ENCODE results near the gene SRSF3. TPM values are rescaled to one million over a fixed set of nuclear protein-coding genes. Genes with fewer than 3 reads are reported as not detected.

Gene SRSF3
- polyA plus RNA-seq (2011; rRNA removed) (317 and 423 TPM in 2 replicates), polyA minus RNA-seq (2011; rRNA and poly(A)+ RNA removed) (181 and 213 TPM in 2 replicates)

DNA sequence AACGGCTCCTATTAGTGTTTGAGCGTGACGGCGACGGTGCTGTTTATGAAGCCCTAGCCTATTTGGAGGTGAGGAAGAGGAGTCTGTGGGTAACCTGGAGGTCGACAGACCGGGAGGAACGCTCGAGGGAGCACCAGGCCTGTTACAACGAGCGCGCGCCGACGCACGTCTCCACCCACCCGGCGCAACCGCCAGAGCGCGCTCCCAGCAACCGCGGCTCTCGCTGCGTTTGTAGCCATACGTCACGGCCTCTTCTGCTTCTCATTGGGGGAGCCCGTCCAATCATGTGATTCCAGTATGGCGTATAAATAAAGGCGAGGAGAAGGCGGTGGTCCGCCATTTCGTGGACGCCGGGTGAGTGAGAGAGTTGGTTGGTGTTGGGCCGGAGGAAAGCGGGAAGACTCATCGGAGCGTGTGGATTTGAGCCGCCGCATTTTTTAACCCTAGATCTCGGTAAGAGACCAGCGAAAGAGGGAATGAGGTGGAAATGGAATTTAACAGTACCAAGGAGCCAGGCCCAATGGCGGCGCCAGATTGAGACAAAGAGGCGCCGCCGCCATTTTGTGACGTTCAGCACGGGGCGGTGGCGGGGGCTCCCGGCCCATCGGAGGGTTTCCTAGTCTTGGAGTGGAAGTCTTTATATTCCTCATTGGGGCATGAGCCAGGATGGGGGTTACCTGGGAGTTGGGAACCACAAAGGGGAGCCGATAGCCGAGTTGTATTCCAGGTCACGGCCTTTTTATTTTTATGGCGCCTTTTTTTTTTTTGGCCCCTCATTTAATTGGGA lies at the start of gene SRSF3:
Gene SRSF3, plus strand, starts transcription at position 334 of the 787 bp plus-strand sequence. CDS start 2,401 bp downstream, outside the sequence.
- DNase-seq (ENCODE audit: low read depth, low spot score): peak; percentile 94
- POLR2A ChIA-PET: interaction anchor here (0.6 to 1.3 kb wide), 5 partner anchors 9 to 130 kb away, joined by 3 to 18 read pairs (median 5); no protein-coding TSS in a partner anchor
- H3K4me3 ChIP-seq (ENCODE audit: low read depth, low read length): peak within 1 kb of the TSS; percentile 74
- H3K27me3 ChIP-seq (ENCODE audit: control insufficient read depth, insufficient read depth, low read length): no peaks in the 10 kb centered on the region
- TF ChIP-seq, protein P1, sequence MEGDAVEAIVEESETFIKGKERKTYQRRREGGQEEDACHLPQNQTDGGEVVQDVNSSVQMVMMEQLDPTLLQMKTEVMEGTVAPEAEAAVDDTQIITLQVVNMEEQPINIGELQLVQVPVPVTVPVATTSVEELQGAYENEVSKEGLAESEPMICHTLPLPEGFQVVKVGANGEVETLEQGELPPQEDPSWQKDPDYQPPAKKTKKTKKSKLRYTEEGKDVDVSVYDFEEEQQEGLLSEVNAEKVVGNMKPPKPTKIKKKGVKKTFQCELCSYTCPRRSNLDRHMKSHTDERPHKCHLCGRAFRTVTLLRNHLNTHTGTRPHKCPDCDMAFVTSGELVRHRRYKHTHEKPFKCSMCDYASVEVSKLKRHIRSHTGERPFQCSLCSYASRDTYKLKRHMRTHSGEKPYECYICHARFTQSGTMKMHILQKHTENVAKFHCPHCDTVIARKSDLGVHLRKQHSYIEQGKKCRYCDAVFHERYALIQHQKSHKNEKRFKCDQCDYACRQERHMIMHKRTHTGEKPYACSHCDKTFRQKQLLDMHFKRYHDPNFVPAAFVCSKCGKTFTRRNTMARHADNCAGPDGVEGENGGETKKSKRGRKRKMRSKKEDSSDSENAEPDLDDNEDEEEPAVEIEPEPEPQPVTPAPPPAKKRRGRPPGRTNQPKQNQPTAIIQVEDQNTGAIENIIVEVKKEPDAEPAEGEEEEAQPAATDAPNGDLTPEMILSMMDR (IDR thresholded peaks at IDR 0.05; ENCODE audit: low read depth, low read length): peak; percentile 52
- CTCF ChIA-PET: interaction anchor here (0.6 kb wide), 1 partner anchor 20 kb away, joined by 5 read pairs; no protein-coding TSS in a partner anchor
- H3K9me3 ChIP-seq (ENCODE audit: control insufficient read depth, insufficient read depth, low read length): no peaks in the 10 kb centered on the region
- peak within 1 kb of the TSS; percentile 98 for H3K27ac ChIP-seq (ENCODE audit: low read depth, low read length)

DNA sequence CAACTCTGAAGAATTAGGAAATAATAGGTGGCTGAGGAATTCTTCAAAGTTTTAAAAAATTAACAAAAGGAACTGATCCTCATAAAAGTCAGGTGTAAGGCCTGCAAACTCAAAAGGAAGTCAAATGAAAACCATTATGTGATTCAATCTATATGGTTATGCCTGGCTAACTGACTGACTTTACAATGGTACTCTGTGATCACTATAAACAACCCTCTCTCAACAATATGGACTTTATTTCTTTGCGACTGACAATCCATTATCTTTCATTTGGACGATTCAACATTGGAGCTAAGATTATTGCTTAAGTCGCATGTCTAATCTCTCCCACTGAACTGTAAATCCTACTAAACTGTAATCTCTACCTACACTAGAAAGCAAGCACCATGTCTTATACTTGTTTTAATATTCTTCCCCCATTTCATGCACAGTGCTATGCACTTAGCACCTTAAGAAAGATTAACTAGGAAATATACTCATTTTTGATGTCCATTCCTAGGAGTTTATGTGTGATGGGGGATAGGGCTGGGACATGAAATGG lies 48.3 kb upstream of the SRSF3 start:
- CTCF ChIA-PET: no interaction called here

DNA sequence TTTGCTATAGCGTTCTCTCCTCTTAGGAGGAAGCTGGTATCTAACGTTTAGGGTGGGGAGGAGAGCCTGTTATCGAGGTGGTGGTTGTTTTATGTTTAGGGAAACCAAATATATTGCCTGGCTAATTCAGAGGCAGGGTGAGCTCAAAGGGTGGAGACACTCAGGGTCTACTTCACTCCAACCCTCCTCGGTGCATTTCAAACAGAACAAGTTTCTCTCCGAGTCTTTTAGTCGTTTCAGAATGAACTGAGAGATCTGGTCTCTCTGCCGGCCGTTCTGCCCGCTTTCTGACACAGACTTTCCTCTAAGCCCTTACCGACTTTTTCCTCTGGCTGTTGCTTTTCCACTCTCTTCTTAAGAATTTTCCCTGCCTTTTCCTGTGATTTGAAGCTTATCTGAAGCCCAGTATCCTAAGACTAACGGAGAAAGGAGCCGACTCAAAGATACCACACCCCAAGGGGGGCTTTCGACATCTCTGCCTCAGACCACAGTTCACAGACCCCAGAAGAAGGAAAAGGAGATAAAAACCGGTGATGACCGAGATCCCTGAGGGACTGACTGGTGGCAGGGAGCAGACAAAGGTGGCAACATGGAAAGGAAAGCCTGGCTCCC lies 47.7 kb upstream of the SRSF3 start:
- Histone ChIP-seq H3K4me3 (ENCODE audit: low read depth, low read length) (peak overlapping the region; percentile 96), H3K9me3 (ENCODE audit: control insufficient read depth, insufficient read depth, low read length) (no peaks in the 10 kb centered on the region; the same call in 1 of the 2 replicates), H3K27me3 (ENCODE audit: control insufficient read depth, insufficient read depth, low read length) (peaks cover 3% of the 10 kb centered on the region), H3K27ac (ENCODE audit: low read depth, low read length) (peak overlapping the region; percentile 77)
- TF ChIP-seq, protein P1 (IDR thresholded peaks at IDR 0.05; ENCODE audit: low read depth, low read length): no peak
- no peak for DNase-seq (ENCODE audit: low read depth, low spot score)
- ChIA-PET POLR2A (interaction anchor here (1.2 to 1.6 kb wide), 4 partner anchors 13 to 61 kb away, joined by 3 to 9 read pairs (median 5); no protein-coding TSS in a partner anchor), CTCF (no interaction called here)

More for the DNA sequence above, 48.3 kb upstream of the SRSF3 start:
- peaks cover 3% of the 10 kb centered on the region for H3K27me3 ChIP-seq (ENCODE audit: control insufficient read depth, insufficient read depth, low read length)
- no peak for DNase-seq (ENCODE audit: low read depth, low spot score)
- H3K27ac ChIP-seq (ENCODE audit: low read depth, low read length): no peak overlapping the region
- POLR2A ChIA-PET: interaction anchor here (0.6 to 1.6 kb wide), 5 partner anchors 12 to 61 kb away, joined by 3 to 9 read pairs (median 5); no protein-coding TSS in a partner anchor
- TF ChIP-seq, protein P1 (IDR thresholded peaks at IDR 0.05; ENCODE audit: low read depth, low read length): no peak
- H3K4me3 ChIP-seq (ENCODE audit: low read depth, low read length): peak overlapping the region; percentile 96
- no peaks in the 10 kb centered on the region; the same call in 1 of the 2 replicates for H3K9me3 ChIP-seq (ENCODE audit: control insufficient read depth, insufficient read depth, low read length)

DNA sequence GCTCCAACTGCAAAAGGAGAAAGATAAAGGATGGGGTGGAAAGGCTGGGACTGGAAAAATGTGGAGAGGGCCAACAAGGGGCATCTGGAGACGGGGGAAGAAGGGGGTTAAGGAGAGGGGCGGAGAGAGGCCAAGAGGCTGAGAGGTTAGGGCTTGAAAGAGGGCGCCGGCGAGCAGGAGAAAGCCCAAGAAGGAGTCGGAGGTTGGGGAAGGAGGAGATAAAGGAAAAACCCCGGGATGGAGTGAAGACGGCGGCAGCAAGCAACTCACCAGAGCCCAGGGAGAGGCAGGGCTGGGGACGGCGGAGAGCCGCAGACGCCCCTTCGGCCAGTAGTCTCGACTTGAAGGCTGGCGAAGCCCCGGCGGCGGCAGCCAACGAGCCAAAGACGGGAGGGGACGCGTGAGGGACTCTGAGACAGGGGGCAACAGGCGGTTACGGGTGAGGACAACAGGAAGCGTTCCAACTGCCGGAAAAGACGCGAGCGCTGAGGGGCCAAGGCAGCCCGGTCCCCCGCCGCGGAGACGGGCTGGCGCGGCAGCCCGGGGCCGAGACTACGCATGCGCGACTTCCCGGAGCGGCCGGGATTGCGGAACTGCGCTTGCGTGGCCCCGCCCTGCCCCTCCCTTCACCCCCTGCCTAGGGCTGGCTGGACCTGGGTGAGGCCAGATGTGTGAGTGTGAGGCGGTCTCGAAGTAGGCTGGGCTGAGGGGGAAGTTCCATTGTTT lies 47.1 kb upstream of the SRSF3 start, which contains the start of gene STK38:
Gene STK38, minus strand, starts transcription at position 560 of the 726 bp plus-strand sequence. CDS start 7,277 bp downstream, outside the sequence.
- CTCF ChIA-PET: no interaction called here
- Histone ChIP-seq H3K27me3 (ENCODE audit: control insufficient read depth, insufficient read depth, low read length) (peaks cover 3% of the 10 kb centered on the region), H3K4me3 (ENCODE audit: low read depth, low read length) (peak within 1 kb of the TSS; percentile 96), H3K27ac (ENCODE audit: low read depth, low read length) (peak within 1 kb of the TSS; percentile 77), H3K9me3 (ENCODE audit: control insufficient read depth, insufficient read depth, low read length) (no peaks in the 10 kb centered on the region; the same call in 1 of the 2 replicates)
- TF ChIP-seq, protein P1 (IDR thresholded peaks at IDR 0.05; ENCODE audit: low read depth, low read length): no peak
- peak; percentile 65 for DNase-seq (ENCODE audit: low read depth, low spot score)
- POLR2A ChIA-PET: no interaction called here

Data from AG04450 (cell line).